Esophagus squamous epithelium (tissue), 5 donors: ENCODE results near the gene MINDY4B. TPM values are rescaled to one million over a fixed set of nuclear protein-coding genes. Genes with fewer than 3 reads are reported as not detected.

ENCODE experiments used
- DNase-seq: peaks from one replicate; lab custom pipeline; 2025; lab: John Stamatoyannopoulos, UW
- H3K27ac ChIP-seq, 4 donors: fragments of 200-600 bp; sonication (generic); one replicate each; pipeline ENCODE4 v1.5.1; 2016 to 2019; ENCODE audit warnings: mild to moderate bottlenecking in 1 of 4
- H3K27me3 ChIP-seq, 4 donors: fragments of 200-600 bp; sonication (generic); 1 replicate in 3 of 4; 2 replicates in 1 of 4; pipeline versions ENCODE4 v1.5.1 to v1.6.0; 2017 to 2021; ENCODE audit warnings: antibody characterized with exemption in 1 of 4
- H3K36me3 ChIP-seq, 3 donors: fragments of 200-600 bp; sonication (generic); one replicate each; pipeline ENCODE4 v1.5.1; 2016 to 2019
- H3K4me1 ChIP-seq, 3 donors: fragments of 200-600 bp; sonication (generic); one replicate each; pipeline ENCODE4 v1.5.1; 2017 to 2019
- H3K4me3 ChIP-seq, 4 donors: fragments of 200-600 bp; sonication (generic); 1 replicate in 3 of 4; 2 replicates in 1 of 4; pipeline ENCODE4 v1.5.1; 2016 to 2019; ENCODE audit warnings: mild to moderate bottlenecking in 2 of 4, moderate library complexity in 1 of 4
- H3K9me3 ChIP-seq, 3 donors: fragments of 200-600 bp; sonication (generic); one replicate each; pipeline ENCODE4 v1.5.1; 2016 to 2019
- POLR2A ChIP-seq, 4 donors: fragments of 450-650 bp; IDR thresholded peaks; one replicate each; pipeline ENCODE4 v1.6.1; 2017; ENCODE audit warnings: antibody characterized with exemption in 4 of 4, mild to moderate bottlenecking in 4 of 4, moderate library complexity in 3 of 4
- WGBS, 2 donors: methylation state at CpG; one replicate each; pipeline ENCODE4 v1.1.5; 2018; 5-methylcytosine and 5-hydroxymethylcytosine counted together
- intact Hi-C: fragments of 100-400 bp; cut with DNase I; formaldehyde crosslinking; loops from one replicate; pipeline ENCODE4 v1.15.0; 2022
- total RNA-seq, 4 donors: library from RNA; depleted of rRNA; stranded (reverse); fragments of >200 nt; gene quantifications; one replicate each; pipeline ENCODE4 v1.1.0, GENCODE V29; 2016
- TF ChIP-seq, protein P1 (sequence below), 6 experiments: fragments of 450-650 bp in 4 of 6; fragments of 200-600 bp in 2 of 6; sonication (generic) in 2 of 6; IDR thresholded peaks; one replicate each; pipeline ENCODE4 v1.5.1; 2016 to 2019; ENCODE audit warnings: antibody characterized with exemption in 6 of 6, mild to moderate bottlenecking in 4 of 6, moderate library complexity in 4 of 6
- donor health status: DM: yes; HTN: yes; CAD: no.

MINDY4B gene
- total RNA-seq, 4 donors from 2014 or later = not detected

DNA sequence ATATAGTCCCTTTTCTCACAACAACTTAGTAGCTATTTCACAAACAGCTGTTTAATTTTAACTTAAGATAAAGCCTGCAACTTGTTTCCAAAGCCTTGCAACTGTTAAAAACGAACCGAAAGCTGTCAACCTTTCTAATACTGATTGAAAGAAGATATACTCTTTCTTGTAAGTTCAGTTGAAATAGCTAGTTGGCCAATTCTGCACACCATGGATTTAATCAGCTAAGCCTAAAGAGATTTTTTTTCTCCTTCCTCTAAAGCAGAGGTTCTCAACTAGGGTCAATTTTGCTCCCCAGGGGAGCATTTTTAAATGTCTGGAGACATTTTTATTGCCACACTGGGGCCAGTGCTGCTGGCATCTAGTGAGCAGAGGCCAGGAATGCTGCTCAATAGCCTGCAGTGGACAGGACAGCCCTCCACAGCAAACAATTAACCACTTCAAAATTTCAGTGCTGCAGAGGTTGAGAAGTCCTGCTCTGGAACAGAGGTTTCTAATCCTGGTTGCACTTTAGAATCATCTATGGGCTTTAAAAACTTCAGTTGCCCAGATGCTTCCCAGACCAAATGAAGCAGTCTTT lies 26.2 kb downstream of the MINDY4B start:
- DNase-seq = no peak
- H3K27me3 ChIP-seq = peaks cover 0 to 4% (median 0%) of the 10 kb centered on the region in 4 donors
- TF ChIP-seq, protein P1, sequence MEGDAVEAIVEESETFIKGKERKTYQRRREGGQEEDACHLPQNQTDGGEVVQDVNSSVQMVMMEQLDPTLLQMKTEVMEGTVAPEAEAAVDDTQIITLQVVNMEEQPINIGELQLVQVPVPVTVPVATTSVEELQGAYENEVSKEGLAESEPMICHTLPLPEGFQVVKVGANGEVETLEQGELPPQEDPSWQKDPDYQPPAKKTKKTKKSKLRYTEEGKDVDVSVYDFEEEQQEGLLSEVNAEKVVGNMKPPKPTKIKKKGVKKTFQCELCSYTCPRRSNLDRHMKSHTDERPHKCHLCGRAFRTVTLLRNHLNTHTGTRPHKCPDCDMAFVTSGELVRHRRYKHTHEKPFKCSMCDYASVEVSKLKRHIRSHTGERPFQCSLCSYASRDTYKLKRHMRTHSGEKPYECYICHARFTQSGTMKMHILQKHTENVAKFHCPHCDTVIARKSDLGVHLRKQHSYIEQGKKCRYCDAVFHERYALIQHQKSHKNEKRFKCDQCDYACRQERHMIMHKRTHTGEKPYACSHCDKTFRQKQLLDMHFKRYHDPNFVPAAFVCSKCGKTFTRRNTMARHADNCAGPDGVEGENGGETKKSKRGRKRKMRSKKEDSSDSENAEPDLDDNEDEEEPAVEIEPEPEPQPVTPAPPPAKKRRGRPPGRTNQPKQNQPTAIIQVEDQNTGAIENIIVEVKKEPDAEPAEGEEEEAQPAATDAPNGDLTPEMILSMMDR (IDR thresholded peaks at IDR 0.05) = no peak
- TF ChIP-seq POLR2A (IDR thresholded peaks at IDR 0.05) = no peak
- H3K36me3 ChIP-seq = no peaks in the 10 kb centered on the region
- no peak overlapping the region for H3K4me3 ChIP-seq
- intact Hi-C loops = no loop called here
- WGBS, 2 donors = 75 to 80% methylated on average over 2 of the region's 2 CpGs
- no peak overlapping the region for H3K27ac ChIP-seq
- H3K4me1 ChIP-seq = no peaks in the 10 kb centered on the region
- no peaks in the 10 kb centered on the region for H3K9me3 ChIP-seq

GRCh38 chr3:150878290-150878689 lies 26.9 kb downstream of the MINDY4B start:
- H3K4me3 ChIP-seq = no peak overlapping the region

GRCh38 chr3:150877303-150877702 lies 27.9 kb downstream of the MINDY4B start:
- no peak for TF ChIP-seq POLR2A (IDR thresholded peaks at IDR 0.05)
- TF ChIP-seq, protein P1 (IDR thresholded peaks at IDR 0.05) = no peak
- H3K4me3 ChIP-seq = no peak overlapping the region
- no peaks in the 10 kb centered on the region for H3K27me3 ChIP-seq
- H3K36me3 ChIP-seq = no peaks in the 10 kb centered on the region
- intact Hi-C loops = no loop called here
- no peak overlapping the region for H3K27ac ChIP-seq
- DNase-seq = no peak
- 85 to 90% methylated on average over 3 of the region's 3 CpGs for WGBS, 2 donors
- no peaks in the 10 kb centered on the region for H3K4me1 ChIP-seq
- no peaks in the 10 kb centered on the region for H3K9me3 ChIP-seq

More at GRCh38 chr3:150878290-150878689, 26.9 kb downstream of the MINDY4B start:
- intact Hi-C loops = no loop called here
- Histone ChIP-seq H3K27ac (no peak overlapping the region), H3K36me3 (no peaks in the 10 kb centered on the region), H3K9me3 (no peaks in the 10 kb centered on the region), H3K4me1 (no peaks in the 10 kb centered on the region), H3K27me3 (no peaks in the 10 kb centered on the region)
- TF ChIP-seq, protein P1 (IDR thresholded peaks at IDR 0.05) = no peak
- TF ChIP-seq POLR2A (IDR thresholded peaks at IDR 0.05) = no peak
- no peak for DNase-seq
- WGBS, 2 donors = 92 to 93% methylated on average over 1 of the region's 1 CpG

DNA sequence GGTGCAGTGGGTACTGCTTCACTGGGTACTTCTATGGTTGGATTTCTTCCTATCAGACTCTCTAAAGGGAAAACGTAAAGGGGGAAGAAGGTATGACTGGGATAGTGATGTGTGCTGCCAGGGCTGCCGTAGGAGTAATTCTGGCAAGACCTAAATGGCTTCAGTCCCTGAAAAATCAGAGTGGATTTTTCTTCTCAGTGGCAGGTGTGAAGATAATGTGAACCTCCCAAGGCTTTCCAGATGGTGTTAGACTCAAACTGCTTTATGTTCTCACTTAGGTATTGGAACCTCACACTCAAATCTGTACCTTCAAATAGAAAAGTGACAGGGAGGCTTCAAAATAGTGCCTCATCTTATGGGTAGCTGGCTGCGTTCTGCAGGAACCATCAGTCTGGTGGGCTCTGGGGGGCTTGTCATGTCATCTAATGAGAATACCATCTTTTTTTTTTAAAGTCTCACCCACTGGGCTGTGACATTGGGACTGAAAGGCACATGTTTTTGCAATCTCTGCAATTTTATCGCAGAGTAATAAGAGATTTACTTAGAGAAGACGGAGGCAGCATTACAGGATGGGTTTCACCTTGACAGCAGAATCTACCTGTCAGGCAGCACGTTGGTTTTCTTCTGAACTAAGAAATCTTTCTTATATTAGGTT lies 28.5 kb downstream of the MINDY4B start:
- no peak for DNase-seq
- no peaks in the 10 kb centered on the region for H3K4me1 ChIP-seq
- TF ChIP-seq, protein P1 (IDR thresholded peaks at IDR 0.05) = no peak
- TF ChIP-seq POLR2A (IDR thresholded peaks at IDR 0.05) = no peak
- H3K36me3 ChIP-seq = no peaks in the 10 kb centered on the region
- no peak overlapping the region for H3K27ac ChIP-seq
- no peaks in the 10 kb centered on the region for H3K9me3 ChIP-seq
- intact Hi-C loops = no loop called here
- 73 to 83% methylated on average over 6 of the region's 6 CpGs for WGBS, 2 donors
- H3K27me3 ChIP-seq = no peaks in the 10 kb centered on the region
- no peak overlapping the region for H3K4me3 ChIP-seq

DNA sequence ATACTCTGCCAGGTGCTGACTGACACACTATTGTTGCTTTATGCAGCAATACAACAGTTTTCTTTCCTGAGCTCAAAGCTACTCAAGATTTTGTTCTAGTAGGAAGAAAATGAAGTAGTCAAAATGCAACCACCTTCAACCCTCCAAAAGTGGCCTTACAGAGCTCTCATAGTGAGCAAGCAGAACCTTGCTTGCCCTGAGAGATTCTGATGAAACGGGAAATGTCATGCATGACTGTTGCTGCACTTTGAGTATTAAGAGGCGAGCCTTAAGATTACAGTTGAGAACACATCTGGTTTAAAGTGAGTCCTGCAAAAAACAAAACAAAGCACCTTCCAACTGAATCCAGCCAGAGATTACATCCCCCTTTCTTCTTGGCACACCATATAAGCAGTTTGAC lies 29.7 kb downstream of the MINDY4B start:
- Histone ChIP-seq H3K27me3 (no peaks in the 10 kb centered on the region), H3K27ac (no peak overlapping the region), H3K36me3 (no peaks in the 10 kb centered on the region), H3K9me3 (no peaks in the 10 kb centered on the region), H3K4me3 (no peak overlapping the region), H3K4me1 (no peaks in the 10 kb centered on the region)
- WGBS, 2 donors = 42 to 58% methylated on average over 2 of the region's 2 CpGs
- no peak for DNase-seq
- intact Hi-C loops = no loop called here
- TF ChIP-seq, protein P1 (IDR thresholded peaks at IDR 0.05) = no peak
- no peak for TF ChIP-seq POLR2A (IDR thresholded peaks at IDR 0.05)
